ENCODE data around the gene TBPL2. TPM values are rescaled to one million over a fixed set of nuclear protein-coding genes. Genes with fewer than 3 reads are reported as not detected.

TBPL2 gene
- total and polyA plus RNA-seq, 4 donors, result not detected

DNA sequence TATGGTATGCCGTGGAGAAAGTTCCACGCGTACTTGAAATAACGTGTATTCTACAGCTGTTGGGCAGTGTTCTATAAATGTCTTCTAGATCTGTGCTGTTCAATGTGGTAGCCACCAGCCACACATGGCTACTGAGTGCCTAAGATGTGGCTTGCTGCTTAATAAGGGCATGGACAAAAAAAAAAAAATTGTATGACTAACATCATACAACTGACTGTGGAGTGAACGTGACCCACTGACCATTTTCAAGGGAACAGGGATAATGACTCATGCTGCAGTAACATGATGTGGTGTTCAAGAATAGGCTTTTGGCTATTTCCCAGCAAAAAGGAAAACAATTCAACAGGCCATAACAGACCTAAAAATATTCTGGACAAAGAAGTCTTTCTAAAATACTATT, 41.7 kb downstream of the TBPL2 start:
- Histone ChIP-seq H3K36me3 (ENCODE audit: control insufficient read depth in 4 of 4, insufficient read depth in 3 of 4, low read depth in 1 of 4, low read length in 3 of 4) (peaks cover 4 to 16% (median 5%) of the 10 kb centered on the region in 4 donors), H3K9me3 (ENCODE audit: control insufficient read depth in 4 of 4, low read length in 3 of 4) (no peaks in the 10 kb centered on the region), H3K27ac (ENCODE audit: low read depth in 1 of 2, low read length in 2 of 2) (no peak overlapping the region), H3K9ac (ENCODE audit: low read depth in 1 of 2, low read length in 2 of 2) (no peak overlapping the region), H3K4me3 (ENCODE audit: low read depth in 1 of 3, low read length in 3 of 3) (no peak overlapping the region), H3K27me3 (ENCODE audit: control insufficient read depth in 4 of 4, insufficient read depth in 4 of 4, low read length in 3 of 4) (no peaks in the 10 kb centered on the region), H3K4me1 (ENCODE audit: control insufficient read depth in 4 of 4, insufficient read depth in 4 of 4, low read length in 3 of 4) (no peaks in the 10 kb centered on the region)
- TF ChIP-seq YY1 (IDR thresholded peaks at IDR 0.05) (no peak), JUND (IDR thresholded peaks at IDR 0.05) (peak in 1 of 2 donors; percentile 69), EGR1 (IDR thresholded peaks at IDR 0.05; ENCODE audit: low read depth in 2 of 2) (no peak), SP1 (IDR thresholded peaks at IDR 0.05) (no peak)
- no peak for DNase-seq (ENCODE audit: low spot score)
- WGBS, result 93% methylated on average over 5 of the region's 5 CpGs

DNA sequence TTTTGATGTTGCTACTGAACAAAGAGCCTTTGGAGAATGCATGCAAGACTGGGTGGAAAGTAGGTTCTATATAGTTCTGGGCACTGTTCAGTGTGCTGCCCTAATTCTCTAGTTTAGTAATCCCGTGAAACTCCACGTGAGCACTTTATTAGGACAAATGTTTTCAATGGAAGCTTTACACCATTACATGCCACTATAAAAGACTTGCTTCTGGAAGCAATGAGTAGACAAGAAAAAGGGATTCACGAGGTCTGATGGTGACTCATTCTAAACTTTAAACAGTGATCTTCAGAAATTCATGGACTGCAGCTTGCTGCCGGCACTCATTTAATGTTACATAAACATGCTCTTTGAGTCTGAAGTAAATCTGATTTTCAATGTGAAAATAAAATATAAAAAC, 51.1 kb downstream of the TBPL2 start:
- H3K9ac ChIP-seq (ENCODE audit: low read depth in 1 of 2, low read length in 2 of 2), result no peak overlapping the region
- no peaks in the 10 kb centered on the region for H3K9me3 ChIP-seq (ENCODE audit: control insufficient read depth in 4 of 4, low read length in 3 of 4)
- no peak overlapping the region for H3K27ac ChIP-seq (ENCODE audit: low read depth in 1 of 2, low read length in 2 of 2)
- no peak overlapping the region for H3K4me3 ChIP-seq (ENCODE audit: low read depth in 1 of 3, low read length in 3 of 3)
- H3K27me3 ChIP-seq (ENCODE audit: control insufficient read depth in 4 of 4, insufficient read depth in 4 of 4, low read length in 3 of 4), result no peaks in the 10 kb centered on the region
- WGBS, result 96% methylated on average over 4 of the region's 4 CpGs
- no peak for DNase-seq (ENCODE audit: low spot score)
- H3K36me3 ChIP-seq (ENCODE audit: control insufficient read depth in 4 of 4, insufficient read depth in 3 of 4, low read depth in 1 of 4, low read length in 3 of 4), result peaks cover 2 to 26% (median 10%) of the 10 kb centered on the region in 4 donors
- no peak for TF ChIP-seq NR2F2 (IDR thresholded peaks at IDR 0.05)
- TF ChIP-seq FOXA1 (IDR thresholded peaks at IDR 0.05), result no peak
- TF ChIP-seq, protein P1, sequence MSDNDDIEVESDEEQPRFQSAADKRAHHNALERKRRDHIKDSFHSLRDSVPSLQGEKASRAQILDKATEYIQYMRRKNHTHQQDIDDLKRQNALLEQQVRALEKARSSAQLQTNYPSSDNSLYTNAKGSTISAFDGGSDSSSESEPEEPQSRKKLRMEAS (IDR thresholded peaks at IDR 0.05), result no peak
- no peak for TF ChIP-seq SP1 (IDR thresholded peaks at IDR 0.05)
- no peak for TF ChIP-seq JUND (IDR thresholded peaks at IDR 0.05)
- TF ChIP-seq HNF4G (IDR thresholded peaks at IDR 0.05), result no peak
- no peak for TF ChIP-seq TAF1 (conservative IDR thresholded peaks at IDR 0.05)
- TF ChIP-seq FOXA2 (IDR thresholded peaks at IDR 0.05), result no peak
- no peak for TF ChIP-seq RAD21 (IDR thresholded peaks at IDR 0.05)
- TF ChIP-seq, protein P2, sequence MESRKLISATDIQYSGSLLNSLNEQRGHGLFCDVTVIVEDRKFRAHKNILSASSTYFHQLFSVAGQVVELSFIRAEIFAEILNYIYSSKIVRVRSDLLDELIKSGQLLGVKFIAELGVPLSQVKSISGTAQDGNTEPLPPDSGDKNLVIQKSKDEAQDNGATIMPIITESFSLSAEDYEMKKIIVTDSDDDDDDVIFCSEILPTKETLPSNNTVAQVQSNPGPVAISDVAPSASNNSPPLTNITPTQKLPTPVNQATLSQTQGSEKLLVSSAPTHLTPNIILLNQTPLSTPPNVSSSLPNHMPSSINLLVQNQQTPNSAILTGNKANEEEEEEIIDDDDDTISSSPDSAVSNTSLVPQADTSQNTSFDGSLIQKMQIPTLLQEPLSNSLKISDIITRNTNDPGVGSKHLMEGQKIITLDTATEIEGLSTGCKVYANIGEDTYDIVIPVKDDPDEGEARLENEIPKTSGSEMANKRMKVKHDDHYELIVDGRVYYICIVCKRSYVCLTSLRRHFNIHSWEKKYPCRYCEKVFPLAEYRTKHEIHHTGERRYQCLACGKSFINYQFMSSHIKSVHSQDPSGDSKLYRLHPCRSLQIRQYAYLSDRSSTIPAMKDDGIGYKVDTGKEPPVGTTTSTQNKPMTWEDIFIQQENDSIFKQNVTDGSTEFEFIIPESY (IDR thresholded peaks at IDR 0.05), result no peak
- no peaks in the 10 kb centered on the region for H3K4me1 ChIP-seq (ENCODE audit: control insufficient read depth in 4 of 4, insufficient read depth in 4 of 4, low read length in 3 of 4)

DNA sequence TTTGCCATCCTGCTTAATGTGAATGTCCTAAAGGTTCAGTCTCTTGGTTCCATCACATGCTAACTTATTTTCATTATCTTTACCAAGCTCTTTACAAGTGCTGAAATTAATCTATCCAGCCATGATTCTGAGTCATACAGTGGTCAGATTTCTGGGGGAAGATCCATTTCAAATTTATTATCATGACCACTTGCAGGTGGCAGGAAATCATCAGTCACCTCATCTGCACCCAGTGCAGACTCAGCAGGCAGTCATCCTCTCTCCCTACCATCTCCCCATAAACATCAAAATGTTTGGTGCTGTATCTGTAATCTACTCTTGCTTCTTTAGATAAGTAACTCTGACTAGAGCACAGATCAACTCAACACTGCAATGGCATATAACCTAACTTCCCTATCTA, 52.3 kb downstream of the TBPL2 start:
- Histone ChIP-seq H3K9ac (ENCODE audit: low read depth in 1 of 2, low read length in 2 of 2) (no peak overlapping the region), H3K27ac (ENCODE audit: low read depth in 1 of 2, low read length in 2 of 2) (no peak overlapping the region), H3K27me3 (ENCODE audit: control insufficient read depth in 4 of 4, insufficient read depth in 4 of 4, low read length in 3 of 4) (no peaks in the 10 kb centered on the region), H3K9me3 (ENCODE audit: control insufficient read depth in 4 of 4, low read length in 3 of 4) (no peaks in the 10 kb centered on the region), H3K4me1 (ENCODE audit: control insufficient read depth in 4 of 4, insufficient read depth in 4 of 4, low read length in 3 of 4) (no peaks in the 10 kb centered on the region), H3K4me3 (ENCODE audit: low read depth in 1 of 3, low read length in 3 of 3) (no peak overlapping the region), H3K36me3 (ENCODE audit: control insufficient read depth in 4 of 4, insufficient read depth in 3 of 4, low read depth in 1 of 4, low read length in 3 of 4) (peaks cover 0 to 30% (median 9%) of the 10 kb centered on the region in 4 donors)
- TF ChIP-seq HNF4A (conservative IDR thresholded peaks at IDR 0.05), result no peak
- no peak for TF ChIP-seq EGR1 (IDR thresholded peaks at IDR 0.05; ENCODE audit: low read depth in 2 of 2)
- TF ChIP-seq GABPA (IDR thresholded peaks at IDR 0.05 in 1 of 2, conservative IDR thresholded peaks at IDR 0.05 in 1 of 2), result no peak
- DNase-seq (ENCODE audit: low spot score), result no peak

DNA sequence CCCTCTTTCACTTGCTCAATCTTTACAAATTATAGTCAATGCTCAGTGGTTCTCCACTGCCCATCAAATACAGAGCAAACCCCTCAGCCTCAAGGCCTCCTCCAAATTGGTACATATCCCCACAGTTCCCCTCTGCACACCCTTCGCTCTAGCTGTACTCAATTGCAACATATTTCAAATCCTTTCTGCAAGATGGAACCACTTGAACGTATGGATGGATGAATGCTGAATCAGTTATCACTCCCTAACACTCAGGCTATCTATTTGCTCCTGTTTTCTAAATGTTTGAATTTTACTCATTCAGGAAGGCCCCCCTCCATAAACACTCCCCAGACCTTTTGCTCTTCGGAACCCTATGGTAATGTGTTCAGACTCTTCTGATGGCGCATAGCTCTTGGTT, 53.3 kb downstream of the TBPL2 start:
- Histone ChIP-seq H3K9me3 (ENCODE audit: control insufficient read depth in 4 of 4, low read length in 3 of 4) (no peaks in the 10 kb centered on the region), H3K36me3 (ENCODE audit: control insufficient read depth in 4 of 4, insufficient read depth in 3 of 4, low read depth in 1 of 4, low read length in 3 of 4) (peaks cover 0 to 30% (median 10%) of the 10 kb centered on the region in 4 donors), H3K4me1 (ENCODE audit: control insufficient read depth in 4 of 4, insufficient read depth in 4 of 4, low read length in 3 of 4) (no peaks in the 10 kb centered on the region), H3K4me3 (ENCODE audit: low read depth in 1 of 3, low read length in 3 of 3) (no peak overlapping the region), H3K9ac (ENCODE audit: low read depth in 1 of 2, low read length in 2 of 2) (no peak overlapping the region), H3K27ac (ENCODE audit: low read depth in 1 of 2, low read length in 2 of 2) (no peak overlapping the region), H3K27me3 (ENCODE audit: control insufficient read depth in 4 of 4, insufficient read depth in 4 of 4, low read length in 3 of 4) (no peaks in the 10 kb centered on the region)
- no peak for DNase-seq (ENCODE audit: low spot score)
- 97% methylated on average over 4 of the region's 4 CpGs for WGBS
- TF ChIP-seq NR2F2 (IDR thresholded peaks at IDR 0.05) (no peak), EGR1 (IDR thresholded peaks at IDR 0.05; ENCODE audit: low read depth in 2 of 2) (no peak), SP1 (IDR thresholded peaks at IDR 0.05) (no peak), TAF1 (conservative IDR thresholded peaks at IDR 0.05) (no peak)
- TF ChIP-seq, protein P2 (IDR thresholded peaks at IDR 0.05), result no peak
